ENCODE measurements around the gene TRAF7.
A peak's percentile ranks its signal among the peaks of the same experiment; 100 is the strongest.
"Not testable (repeated sequence)": the region's sequence is repeated elsewhere in the genome, so short reads cannot be mapped to it uniquely, and the experiment has no call there.

TRAF7 gene

DNA sequence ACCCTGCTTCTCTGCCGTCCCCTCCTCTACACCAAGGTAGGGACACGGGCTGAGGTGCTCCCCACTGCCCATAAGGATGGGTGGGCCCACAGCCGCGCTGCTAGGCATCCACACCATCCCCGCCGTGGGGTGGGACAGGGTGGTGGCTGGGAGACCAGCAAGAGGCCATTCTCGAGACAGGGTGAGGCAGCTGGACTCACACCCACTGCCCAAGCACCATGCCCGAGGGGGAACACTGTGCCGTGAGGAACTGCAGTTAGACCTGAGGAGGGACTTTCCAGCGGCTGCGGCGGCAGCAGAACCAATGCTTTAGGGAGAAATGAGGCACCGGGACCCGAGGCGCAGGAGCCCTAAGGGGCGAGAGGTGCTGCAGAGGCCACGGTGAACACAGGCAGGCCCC is 33.2 kb upstream of the TRAF7 start:
- DNase-seq (ENCODE audit: low spot score), result no peak

DNA sequence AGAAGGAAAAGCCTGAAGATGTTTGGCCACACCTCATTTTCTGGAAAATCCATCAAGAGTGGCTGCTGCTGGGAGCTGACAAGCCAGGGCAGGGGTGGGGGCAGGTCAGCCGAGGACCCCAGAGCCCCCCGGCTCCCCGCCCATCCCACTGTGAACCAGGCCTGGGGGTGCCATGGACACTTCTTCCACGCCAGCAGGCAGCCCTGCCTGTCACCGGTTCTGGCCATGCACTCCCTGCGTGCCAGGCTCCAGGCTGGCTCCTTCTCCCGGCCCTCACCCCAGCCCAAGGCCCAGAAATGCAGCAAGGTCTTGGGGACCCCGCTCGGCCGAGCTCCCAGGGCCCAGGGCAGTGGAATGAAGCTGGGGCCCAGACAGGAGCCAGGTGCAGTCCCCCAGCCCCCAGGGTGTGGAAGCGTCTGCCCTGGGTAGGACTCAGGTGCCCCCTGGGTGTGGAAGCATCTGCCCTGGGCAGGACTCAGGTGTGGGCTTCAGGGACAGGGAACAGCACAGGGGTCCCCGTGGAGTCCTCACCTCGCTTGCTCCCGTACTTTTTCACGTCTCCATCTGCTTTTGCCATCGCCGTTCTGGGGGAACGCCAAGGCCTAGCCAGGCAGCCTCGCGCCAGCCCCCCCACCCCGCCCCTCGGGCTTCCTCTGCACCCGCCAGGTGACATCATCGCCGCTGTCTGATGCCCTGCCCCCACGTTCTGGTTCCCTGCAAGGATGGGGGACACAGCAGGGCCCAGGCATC is 32.5 kb upstream of the TRAF7 start:
- not testable (repeated sequence) for DNase-seq (ENCODE audit: low spot score)

DNA sequence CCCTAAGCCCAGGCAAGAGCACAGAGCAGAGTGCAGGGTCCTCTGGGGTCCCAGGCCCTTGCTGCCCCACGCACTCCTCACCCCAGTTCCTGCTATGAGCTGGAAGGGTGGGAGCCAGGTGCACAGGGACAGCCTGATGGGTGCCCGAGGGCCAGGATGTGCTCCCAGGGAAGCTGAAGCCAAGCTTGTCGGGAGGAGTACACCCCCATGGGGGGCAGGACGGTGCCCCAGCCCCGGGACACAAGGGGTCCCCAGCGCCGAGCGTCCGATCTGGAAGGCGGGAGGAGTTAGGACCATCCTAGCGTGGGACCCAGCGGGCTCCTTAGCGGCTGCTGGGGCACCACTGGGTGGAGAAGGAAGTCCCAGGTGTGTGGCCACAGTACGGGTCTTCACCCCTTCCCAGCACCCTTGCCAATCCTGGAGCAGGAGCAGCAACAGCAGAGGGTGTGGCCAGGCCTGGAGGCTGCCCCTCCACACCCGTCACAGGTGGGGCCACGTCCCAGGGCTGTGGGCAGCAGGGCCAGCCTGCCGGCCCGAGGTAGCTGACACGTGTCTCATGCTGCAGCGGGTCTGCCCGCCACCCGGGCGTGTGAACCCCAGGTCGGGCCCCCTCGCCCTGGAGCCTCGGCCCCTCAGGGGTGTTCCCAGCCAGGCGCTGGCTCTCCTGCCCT is 31.7 kb upstream of the TRAF7 start:
- not testable (repeated sequence) for DNase-seq (ENCODE audit: low spot score)

DNA sequence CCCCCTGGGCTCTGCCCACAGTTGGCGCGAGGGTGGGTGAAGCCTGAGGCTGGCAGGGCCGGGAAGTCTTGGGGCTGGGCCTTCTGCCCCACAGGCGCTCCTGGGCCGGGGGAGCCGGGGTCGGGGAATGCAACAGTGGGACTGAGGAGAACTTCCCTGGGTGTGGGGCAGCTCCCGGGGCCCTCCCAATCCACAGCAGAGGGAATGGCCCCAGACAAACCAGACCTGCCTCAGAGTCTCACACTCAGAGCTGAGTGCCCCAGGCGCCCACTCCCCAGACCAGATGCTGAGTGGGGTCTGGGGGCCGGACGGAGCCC is 31.2 kb upstream of the TRAF7 start:
- DNase-seq (ENCODE audit: low spot score), result not testable (repeated sequence)

DNA sequence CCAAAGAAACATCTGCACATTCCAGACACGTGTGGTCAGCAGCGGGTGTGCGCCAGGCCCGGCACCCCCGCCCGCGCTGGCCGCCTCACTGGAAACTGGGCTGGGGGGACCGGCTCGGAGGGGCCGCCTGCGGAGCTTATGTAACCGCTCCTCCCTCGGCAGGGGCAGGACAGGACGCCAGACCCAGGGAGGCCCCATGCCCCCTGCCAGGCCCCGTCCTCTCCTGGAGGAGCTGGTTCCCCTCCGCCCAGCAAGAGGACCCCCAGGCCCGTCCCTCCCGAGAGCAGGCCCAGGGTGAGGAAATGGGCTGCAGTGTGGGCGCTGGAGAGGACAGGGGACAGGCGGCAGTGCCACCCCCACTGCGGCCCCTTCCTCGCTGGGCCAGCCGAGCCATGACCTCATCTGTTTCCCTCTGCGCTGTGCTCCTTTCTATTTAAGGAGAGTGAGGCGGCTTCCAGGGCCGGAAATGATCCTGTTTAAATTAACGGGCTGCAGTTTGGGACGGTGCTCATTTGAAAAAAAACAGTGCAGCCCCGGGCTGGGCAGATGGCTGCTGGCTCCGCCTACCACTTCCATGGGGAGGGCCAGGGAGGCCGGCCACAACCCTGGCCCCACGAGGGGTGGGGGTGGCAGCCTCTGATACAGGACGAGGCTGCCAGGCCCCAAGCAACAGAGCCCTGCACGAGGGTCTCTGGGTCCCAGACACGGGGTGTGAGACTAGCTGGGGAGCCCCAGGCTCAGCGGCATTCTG is 30.7 kb upstream of the TRAF7 start:
- peak; percentile 36 for DNase-seq (ENCODE audit: low spot score)

DNA sequence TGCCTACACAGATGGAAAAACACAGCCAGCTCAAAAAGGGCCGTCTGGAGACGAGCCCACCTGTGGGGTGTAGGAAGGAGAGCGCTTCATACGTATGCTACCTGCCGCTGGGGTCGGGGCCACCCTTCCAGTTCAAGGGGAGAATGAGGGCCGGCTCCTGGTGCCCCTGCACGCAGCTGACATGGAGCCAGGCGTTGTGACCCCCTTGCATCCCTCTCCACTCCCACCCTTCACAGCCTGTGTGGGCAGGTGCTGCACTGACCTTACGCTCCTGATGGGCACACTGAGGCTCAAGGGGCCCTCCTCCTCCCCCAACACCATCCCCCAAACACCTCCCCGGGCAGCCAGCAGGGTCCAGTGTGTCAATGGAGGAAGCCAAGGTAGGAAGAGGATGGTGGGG is 30.0 kb upstream of the TRAF7 start:
- DNase-seq (ENCODE audit: low spot score), result not testable (repeated sequence)

DNA sequence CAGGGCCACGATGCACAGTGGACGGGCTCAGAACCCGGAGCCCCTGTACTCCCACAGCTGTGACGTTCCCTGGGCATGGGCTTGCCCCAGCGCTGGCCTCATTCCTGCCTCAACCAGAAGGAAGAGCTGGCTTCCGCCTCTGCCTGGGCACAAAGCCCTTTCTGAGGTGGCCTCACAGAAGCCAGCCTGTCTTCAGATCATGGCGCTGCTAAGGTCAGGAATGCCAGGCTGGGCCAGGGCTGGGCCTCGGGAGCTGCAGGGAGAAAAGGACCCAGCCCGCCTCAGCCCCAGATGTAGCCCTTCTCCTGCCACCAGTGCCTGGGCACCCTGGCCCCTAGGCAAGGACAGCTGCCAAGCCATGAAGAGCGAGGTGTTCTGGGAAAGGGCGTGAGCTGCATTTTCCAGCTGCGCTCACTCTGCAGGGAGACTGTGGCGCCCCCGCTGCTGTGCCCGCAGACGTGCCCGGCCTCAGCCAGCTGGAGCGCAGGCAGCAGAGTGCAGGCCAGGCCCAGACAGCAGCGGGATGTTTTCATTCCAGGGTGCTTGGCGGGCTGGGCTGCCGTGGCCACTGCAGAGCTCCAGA is 29.3 kb upstream of the TRAF7 start:
- peak; percentile 83 for DNase-seq (ENCODE audit: low spot score)

DNA sequence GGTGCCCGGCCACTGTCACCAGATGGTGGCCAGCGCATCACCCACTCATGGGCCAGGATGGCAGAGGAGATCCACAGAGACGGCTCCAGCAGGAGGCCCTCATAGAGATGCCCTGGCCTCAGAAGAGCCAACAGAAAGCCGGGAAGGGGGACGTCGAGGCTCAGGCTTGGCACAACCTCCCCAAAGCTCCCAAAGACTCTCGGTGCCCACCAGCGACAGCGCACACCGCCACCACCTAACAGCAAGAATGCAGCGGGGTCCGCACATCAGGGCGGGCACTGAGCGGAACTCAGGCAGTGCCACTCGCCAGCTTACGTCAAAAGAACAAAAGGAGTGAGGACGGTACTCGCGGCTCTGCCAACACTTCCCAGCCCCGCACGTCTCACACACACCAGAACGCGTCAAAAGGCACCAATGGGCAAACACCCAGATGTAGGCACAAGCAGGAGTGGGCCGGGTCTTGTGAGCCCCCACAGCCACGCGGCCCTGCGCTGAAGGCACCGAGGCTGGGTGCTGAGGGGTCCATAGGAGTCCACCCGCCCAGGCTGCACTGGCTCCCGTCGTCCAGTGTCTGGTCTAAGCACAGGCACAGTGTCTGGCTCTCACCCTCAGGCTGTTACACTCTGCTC is 28.5 kb upstream of the TRAF7 start:
- DNase-seq (ENCODE audit: low spot score), result peak; percentile 54

DNA sequence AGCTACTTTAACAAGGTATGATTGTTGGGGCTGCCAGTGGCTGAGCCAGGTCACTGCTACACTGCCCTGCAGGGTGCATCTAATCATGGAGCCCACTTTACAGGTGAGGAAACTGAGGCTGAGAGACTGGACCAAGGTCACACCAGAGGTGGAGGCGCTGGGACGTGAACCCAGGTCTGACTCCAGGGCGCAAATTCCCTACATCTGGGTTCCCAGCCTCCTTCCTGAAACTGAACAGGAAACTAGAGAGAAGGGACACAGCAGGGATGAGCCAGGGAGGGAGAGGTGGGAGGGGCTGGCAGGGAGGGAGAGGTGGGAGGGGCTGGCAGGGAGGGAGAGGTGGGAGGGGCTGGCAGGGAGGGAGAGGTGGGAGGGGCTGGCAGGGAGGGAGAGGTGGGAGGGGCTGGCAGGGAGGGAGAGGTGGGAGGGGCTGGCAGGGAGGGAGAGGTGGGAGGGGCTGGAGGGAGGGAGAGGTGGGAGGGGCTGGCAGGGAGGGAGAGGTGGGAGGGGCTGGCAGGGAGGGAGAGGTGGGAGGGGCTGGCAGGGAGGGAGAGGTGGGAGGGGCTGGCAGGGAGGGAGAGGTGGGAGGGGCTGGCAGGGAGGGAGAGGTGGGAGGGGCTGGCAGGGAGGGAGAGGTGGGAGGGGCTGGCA is 27.8 kb upstream of the TRAF7 start:
- not testable (repeated sequence) for DNase-seq (ENCODE audit: low spot score)

DNA sequence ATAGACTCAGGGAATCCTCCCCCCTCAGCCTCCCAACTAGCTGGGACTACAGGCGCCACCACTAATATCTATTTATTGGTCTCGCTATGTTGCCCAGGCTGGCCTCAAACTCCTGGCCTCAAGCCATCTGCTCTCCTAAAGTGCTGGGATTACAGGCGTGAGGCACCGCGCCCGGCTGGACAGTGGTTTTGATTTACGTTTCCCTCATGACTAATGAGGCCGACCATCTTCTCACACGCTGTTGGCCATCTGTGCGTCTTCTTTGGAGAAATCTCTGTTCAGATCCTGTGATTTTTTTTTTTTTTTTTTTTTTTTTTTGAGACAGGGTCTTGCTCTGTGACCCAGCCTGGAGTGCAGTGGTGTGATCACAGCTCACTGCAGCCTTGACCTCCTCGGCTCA is 26.3 kb upstream of the TRAF7 start:
- not testable (repeated sequence) for DNase-seq (ENCODE audit: low spot score)

DNA sequence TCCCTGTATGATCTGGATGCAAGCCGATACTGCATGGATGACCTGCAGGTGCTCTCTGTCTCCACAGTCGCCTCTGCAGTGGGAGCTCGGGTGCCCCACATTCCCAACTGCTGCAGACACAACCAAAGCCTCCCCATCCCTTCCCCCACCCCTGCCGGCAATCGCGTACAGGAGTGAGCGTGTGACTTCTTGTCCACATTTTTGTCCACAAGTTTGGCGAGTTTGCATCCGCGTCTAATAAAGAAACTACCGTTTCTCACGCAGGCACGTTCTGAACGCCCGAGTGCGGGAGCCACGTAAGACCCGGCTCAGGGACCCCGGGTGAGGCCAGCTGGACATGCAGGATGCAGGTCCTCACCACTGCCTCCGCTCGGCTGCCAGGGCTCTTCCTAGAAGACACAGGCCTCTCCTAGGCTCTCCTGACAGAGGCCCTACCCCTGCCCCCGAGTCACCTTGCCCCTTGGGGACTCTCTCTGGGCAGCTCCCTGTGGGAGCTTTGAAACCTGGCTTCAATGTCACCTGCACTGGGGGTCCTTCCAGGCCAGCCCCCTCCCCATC is 25.6 kb upstream of the TRAF7 start:
- DNase-seq (ENCODE audit: low spot score), result not testable (repeated sequence)

DNA sequence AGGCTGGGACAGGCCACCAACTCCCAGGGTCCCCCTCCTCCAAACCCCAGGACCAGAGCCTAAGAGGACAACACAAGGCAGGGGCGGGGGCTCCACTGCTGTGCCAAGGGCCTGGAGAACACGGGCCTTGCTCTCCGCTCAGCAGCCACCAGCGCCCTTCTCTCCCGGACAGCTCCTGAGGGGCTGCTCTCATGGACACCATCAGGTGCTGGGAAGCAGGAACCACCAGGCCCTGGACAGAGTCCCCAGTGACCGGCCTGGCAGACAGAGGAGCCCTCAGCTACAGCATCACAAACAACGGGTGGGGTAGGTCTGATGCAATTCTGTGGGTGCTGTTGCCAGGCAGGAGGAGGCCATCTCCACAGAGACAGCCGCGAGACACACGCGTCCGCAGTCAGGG is 21.8 kb upstream of the TRAF7 start:
- DNase-seq (ENCODE audit: low spot score), result not testable (repeated sequence)

DNA sequence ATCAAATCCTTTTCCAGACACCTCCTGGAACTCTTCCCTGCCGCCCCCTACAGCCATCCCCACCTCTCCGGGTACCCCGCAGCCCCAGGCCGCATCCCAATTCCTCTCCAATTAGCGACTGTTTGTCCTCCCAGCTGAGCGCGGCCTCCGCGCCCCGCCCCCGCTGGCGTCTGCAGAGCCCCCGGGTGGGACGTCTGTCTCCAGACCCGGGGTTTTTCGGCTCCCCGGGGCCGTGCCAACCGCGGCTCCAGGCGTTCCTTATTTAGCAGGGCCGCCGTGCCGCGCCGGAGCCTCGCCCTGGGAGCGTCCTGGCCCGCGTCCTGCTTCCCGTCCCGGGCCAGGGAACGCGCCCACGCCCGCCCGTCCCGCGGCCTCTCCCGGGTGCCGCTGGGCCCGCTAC is 20.5 kb upstream of the TRAF7 start:
- not testable (repeated sequence) for DNase-seq (ENCODE audit: low spot score)

DNA sequence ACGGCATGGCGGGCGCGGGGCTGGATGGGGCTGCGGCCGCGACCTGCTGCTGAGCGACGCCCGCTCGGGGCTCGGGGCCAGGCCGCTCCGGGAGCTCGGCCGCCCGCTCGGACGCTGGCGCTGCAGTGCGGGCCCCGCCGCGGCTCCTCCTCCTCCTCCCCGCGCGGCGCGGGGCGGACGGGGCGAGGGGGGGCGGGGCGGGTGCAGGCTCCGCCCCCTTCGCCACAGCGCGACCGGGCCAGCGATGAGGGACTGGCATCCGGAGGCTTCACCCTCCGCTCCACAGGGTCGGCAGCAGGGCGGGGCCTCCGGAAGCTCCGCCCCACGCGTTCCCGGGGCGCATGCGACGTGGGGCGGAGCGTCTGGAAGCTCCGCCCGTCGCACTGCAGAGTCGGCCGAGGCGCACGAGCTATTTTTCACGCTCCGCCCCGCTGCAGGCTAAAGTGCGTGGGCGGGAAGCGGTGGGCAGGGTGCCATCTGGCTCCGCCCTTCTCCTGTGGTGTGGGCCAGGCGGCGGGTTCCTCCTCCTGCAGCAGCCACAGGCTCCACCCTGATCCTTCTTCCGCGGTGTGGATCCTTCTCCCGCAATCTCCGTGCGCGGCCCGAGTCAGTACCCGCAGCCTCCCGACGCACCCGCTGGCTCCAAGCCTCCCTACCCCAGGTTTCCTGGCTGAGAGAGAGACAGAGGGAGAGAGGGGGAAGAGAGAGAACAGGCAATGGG is 19.7 kb upstream of the TRAF7 start, which contains the start of gene PKD1:
PKD1 (minus strand) TSS at position 129 of the 721 bp plus-strand sequence. CDS start 209 bp downstream, outside the sequence.
- DNase-seq (ENCODE audit: low spot score), result peak; percentile 89

DNA sequence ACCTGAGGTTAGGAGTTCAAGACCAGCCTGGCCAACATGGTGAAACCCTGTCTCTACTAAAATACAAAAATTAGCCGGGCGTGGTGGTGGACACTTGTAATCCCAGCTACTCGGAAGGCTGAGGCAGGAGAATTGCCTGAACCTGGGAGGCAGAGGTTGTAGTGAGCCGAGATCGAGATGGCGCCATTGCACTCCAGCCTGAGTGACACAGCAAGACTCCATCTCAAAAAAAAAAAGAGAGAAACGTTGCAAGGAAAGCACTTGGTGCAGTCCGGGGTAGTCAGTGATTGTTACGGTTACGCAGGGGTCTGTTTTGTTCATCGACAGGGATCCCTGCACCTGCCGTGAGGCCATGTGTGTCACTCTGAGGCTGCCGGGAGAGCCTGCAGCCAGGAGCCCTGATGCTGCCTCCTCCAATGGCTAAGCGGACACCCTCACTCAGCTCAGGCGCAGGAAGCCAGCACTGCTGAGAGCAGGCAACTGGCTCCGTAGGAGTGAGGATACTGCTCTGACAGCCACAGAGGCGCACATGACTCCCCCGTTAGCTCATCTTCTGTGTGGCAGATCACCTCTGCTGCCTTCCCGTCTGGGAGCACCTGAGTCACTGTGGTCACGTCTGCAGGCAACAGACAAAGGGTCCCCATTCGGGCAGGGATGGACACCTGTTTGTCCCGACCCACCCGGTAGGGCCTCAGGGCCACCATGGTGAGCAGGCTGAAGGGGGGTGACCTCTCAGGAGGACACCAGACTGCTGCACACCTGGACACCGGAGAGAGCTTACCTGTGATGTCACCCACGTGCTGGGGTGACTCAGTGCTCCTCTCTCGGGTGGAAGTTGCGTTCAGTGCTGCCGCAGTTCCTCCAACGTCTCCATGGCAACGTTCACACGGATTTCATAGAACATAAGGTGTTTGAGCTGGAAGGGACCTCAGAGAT is 12.4 kb upstream of the TRAF7 start:
- no peak for DNase-seq (ENCODE audit: low spot score)

DNA sequence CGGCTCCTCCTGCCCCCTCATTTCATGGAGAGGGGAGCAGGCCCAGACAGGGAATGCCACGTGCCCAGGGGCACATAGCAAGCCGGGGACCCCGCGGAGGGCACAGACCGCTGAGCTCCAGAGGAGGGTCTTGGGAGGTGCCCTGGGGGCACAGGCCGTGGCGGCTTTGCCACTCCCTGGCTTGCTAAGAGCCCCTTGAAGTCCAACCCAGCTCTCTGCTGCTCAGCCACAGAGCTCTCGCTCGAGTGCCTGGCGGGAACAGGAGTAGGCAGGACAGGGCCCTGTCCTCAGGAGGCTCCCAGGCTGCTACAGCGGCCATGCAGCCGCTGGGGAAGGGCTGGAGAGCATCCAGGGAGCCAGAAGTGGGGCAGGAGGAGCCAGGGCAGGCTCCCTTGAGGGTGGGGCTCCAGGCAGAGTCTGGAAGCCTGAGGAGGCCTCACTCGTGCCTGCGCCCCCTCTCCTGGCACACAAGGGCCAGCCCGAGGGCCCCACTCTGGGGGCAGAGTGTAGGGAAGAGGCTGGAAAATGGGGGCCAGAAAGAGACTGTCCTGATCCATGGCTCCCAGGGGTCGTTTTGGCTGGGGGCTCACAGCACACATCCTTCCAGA is 11.6 kb upstream of the TRAF7 start:
- no peak for DNase-seq (ENCODE audit: low spot score)

DNA sequence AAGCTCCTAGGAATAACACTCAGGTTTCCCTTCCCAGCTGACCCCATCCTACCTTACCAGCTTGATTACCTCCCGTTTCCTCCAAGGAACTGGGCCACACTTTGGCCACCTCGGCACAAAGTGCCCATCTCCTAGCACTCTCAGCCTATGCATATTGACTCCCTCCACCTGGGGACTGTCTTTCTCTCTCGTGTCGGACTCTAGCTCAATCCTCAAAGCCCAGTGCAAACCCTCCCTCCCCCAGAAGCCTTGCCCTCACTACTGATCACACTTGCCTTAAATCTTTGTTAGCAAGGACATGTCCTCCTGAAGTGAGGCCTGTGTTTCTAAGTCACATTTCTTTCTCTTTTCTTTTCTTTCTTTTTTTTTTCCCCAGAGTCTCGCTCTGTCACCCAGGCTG is 9.7 kb upstream of the TRAF7 start:
- no peak for DNase-seq (ENCODE audit: low spot score)

DNA sequence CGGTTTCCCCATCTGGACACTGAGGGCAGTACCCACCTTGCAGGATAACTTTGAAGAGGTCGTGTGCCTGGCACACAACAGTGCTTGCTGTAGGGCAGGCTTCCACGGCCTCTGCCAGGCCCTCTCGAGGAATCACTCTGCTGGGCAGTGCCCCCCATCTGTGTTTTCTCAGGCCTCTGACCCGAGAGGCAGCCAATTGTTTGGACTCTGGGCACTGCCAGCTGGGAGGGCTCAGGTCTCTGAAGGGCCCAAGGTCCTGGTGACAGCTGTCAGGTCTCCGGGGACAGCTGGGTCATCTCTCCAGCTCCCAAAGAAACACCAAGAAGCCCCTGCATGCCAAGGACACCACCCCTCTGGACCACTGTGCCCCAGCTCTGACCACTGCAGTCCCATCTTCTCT is 8.2 kb upstream of the TRAF7 start:
- no peak for DNase-seq (ENCODE audit: low spot score)
